GM19043 (cell line): Measurements from ENCODE around the gene LYSMD3.
A peak's percentile ranks its signal among the peaks of the same experiment; 100 is the strongest.

Source experiments
- ATAC-seq: cut with Tn5 transposase; IDR thresholded peaks from one replicate; pipeline ENCODE4 v1.9.1; 2021; ENCODE audit warnings: low read depth; ENCODE audit not compliant: unreplicated experiment

Gene LYSMD3

DNA sequence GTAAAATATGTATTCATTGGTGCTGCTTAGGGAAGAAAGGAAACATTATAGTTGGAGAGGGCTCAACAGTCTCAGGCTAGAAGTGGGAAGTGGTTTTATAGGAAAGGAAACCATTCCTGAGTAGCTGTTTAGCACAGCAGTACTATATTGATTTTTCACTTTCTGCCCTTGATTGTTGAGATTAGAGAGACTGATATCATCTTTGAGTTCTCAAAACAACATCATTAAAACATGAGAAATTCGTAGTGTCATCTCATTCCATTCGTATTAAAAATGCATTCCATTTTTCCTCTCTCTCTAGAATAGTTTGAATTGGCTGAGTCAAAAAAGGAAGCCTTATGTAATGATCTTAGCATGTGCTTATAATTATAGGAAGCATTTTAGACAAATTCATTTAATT, 40.6 kb downstream of the LYSMD3 start:
- no peak for ATAC-seq

DNA sequence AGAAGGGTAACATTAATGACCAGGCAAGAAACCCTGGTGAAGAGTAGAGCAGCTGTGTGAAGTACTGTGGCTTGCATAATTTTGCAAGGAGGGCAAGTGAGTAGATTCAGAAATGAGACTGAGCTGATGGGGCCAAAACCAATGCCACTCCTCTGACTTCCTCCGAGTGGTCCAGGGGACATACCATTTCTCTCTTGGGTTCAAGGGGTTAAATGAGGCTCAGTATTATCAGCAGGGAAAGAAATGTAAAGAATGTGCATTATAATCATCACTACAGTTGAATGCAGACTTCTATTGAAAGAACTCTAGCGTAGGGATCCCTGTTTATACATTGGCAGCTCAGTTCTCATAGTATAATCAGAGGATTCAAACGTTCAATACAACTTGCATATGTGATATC, 44.8 kb downstream of the LYSMD3 start:
- ATAC-seq, result no peak

DNA sequence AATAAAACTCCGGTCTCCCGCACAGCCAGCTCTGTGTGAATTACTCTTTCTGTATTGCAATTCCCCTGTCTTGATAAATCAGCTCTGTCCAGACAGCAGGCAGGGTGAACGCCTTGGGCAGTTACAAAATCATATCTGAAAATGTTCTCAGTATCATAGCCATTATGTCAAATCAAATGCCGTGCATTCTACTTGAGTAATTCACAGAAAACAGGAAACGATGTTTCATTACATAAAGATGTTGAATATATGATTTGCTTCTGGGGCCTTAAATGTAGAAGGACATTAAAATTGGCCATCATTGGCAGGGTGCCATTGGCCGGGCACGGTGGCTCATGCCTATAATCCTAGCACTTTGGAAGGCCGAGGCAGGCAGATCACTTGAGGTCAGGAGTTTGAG, 46.2 kb downstream of the LYSMD3 start:
- no peak for ATAC-seq

DNA sequence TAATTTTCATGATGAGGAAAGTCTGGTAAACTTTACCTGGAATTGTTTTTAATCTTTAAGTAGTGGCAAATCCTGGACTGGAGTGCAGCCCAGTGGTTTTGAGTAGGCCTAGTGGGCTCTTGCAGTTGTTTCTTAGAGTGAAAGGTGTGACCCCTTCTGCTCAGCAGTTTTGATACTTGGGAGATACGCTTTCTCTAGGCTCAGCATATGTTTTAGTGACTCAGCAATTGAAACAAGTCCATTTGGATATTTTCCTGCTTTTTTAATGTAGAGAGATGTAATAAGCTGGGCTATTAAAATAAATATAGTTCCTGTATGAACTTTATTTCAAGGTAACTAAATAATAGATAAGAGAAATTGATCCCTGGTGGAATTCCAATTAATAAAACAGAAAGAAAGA, 48.7 kb downstream of the LYSMD3 start:
- no peak for ATAC-seq

DNA sequence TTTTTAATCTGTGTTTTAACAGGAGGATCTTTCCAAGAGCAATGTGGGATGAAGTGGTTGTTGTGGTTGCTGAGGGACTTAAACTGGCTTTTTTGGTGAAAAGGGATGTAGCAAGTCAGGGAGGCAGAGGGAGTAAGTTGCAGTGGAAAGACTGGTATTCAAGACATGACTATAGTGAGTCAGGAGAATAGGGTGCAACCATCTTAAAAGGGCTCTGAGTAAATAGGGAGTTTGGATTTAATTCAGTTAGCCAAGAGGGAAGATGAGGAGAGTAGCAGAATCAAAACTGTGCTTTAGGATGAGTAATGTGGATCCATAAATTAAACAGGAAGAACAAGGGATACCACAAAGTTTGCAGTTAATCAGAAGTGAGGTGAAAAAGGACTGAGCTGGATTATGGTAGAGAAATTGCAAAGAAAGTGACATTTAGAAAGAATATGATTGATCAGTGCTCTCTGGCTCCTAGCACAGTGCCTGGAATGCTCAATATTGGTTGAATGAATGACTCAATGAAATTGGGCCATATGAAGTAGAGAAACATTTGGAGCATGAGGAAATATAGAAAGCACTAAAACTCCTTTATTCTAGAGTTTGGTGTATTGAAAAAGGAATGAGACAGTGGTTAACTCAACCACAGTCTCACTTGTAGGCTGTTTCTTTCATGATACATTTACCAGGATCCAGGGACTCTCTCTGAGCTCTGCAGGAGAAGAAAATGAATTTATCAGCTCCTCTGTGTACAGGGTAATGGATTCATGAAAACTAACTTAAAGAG, 49.6 kb downstream of the LYSMD3 start:
- ATAC-seq, result no peak

DNA sequence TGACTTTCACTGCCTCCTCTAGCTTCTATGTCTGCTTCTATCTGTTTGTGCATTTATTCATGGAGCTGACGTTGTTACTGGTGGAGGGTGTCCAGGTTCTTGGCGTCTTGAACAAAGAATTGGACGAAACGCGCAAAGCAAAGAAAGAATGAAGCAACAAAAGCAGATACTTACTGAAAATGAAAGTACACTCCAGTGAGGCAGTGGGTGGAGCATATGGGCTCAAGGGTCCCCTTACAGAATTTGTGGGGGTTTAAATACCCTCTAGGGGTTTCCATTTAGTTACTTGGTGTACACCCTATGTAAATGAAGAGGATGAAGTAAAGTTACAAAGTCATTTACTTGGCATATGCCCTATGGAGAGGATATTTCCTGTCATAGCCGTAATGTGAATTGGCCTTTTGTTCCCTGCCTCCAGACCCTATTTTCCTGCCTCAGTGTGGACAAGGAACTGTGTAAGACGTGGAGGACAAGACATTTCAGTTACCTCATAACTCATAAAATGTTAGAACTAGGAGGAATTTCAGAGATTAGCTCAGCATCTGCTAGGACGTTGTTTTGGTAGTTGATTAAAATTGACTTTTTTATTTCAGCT, 51.7 kb downstream of the LYSMD3 start:
- no peak for ATAC-seq

DNA sequence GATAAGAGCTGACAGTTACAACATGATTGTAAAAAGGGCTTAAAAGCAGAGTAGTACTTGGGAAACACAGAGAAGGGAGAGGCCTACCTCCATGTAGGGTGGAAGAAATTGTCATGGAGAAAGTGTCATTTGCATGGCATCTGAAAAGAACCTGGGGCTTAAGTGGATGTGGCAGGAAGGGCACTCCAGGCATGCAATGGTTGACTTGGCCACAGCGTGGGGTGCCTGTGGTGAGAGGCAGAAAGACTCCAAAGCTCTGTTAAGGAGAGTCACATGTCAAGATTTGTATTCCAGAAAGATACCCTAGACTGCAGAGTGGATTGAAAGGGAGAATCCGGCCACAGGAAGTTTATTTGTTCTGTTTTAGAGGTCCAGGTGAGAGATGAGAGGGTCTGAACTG, 52.3 kb downstream of the LYSMD3 start:
- ATAC-seq, result no peak

DNA sequence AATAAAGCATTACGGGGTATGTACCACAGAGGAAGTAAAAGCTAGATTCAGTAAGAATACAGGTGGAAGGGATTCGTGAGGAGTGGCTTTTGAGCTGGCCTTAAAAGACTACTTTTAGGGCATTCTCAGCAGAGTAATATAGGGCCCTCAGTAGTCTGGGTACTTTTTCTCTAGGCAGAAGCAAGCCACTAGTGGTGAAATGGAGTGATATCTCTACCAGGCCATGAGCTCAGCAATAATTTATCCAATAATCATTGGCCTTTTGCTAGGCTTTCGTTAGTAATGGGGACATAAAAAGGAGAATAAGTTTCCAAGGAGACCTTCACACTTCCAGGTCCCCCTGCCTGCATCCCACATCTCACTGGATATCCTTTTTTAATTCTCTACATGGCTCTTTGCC, 53.0 kb downstream of the LYSMD3 start:
- ATAC-seq, result no peak

DNA sequence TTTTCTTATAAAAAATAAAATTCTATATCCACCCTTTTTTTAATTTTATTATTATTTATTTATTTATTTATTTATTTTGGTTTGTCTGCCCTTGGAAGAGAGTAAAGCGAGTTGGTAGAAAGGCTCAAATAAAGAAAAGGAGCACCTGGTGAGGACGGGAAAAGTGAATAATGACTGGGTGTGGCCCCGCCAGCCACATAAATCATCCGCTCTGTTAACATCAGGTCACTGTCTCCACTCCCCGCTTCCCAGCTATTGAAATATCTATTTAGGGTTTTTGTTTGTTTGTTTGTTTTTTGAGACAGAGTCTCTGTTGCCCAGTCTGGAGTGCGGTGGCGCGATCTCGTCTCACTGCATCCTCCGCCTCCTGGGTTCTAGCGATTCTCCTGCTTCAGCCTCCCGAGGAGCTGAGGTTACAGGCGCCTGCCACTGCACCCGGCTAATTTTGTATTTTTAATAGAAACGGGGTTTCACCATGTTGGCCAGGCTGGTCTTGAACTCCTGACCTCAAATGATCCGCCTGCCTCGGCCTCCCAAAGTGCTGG, 53.9 kb downstream of the LYSMD3 start:
- no peak for ATAC-seq

DNA sequence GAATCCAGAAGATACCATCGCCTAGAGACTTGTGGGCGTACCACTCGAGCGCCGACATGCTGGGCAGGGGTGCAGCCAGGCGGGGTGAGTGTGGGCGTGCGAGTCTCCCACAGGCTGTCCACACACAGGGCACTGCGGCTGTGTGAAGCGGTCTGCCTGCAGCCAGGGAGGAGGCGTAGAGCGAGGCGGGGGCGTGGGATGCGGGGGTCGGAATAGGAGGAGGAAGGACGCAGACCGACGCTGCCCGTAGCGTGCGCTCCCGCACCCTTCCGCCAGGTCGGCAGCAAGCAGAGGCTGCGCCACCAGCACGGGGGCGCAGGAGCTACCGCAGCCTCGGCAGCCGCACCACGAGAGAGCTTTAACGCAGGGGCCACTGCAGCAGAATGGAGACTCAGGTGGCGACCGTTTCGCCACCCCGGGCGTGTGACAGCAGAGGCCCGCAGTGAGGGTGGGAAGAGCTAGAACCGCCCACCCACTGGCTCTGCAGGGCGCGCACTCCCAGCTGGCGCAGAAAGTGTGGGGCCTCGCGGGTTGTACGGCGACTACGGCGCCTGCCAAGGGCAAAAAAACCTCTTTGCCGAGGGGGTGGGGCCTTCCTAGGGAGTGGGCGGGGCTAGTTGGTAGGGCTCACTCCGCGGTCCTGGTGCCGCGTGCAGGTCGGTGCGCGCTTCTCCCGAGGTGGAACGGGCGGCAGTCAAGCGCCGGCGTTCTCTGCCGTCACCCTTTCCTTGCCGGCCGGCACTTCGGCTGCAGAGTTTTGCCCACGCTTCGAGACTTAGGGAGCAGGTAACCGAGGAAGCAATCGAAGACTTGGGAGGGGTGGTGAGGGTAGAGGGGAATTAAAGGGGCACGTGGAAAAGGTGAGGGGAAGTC, 54.9 kb downstream of the LYSMD3 start, which contains the start of the genes MBLAC2 and POLR3G:
TSS of gene MBLAC2 (minus strand) at position 537 of the 873 bp plus-strand sequence. CDS start at position 58, 479 bp downstream.
TSS of gene POLR3G (plus strand) at position 630 of the 873 bp plus-strand sequence. CDS start 10,704 bp downstream, outside the sequence.
- ATAC-seq, result peak; percentile 83

DNA sequence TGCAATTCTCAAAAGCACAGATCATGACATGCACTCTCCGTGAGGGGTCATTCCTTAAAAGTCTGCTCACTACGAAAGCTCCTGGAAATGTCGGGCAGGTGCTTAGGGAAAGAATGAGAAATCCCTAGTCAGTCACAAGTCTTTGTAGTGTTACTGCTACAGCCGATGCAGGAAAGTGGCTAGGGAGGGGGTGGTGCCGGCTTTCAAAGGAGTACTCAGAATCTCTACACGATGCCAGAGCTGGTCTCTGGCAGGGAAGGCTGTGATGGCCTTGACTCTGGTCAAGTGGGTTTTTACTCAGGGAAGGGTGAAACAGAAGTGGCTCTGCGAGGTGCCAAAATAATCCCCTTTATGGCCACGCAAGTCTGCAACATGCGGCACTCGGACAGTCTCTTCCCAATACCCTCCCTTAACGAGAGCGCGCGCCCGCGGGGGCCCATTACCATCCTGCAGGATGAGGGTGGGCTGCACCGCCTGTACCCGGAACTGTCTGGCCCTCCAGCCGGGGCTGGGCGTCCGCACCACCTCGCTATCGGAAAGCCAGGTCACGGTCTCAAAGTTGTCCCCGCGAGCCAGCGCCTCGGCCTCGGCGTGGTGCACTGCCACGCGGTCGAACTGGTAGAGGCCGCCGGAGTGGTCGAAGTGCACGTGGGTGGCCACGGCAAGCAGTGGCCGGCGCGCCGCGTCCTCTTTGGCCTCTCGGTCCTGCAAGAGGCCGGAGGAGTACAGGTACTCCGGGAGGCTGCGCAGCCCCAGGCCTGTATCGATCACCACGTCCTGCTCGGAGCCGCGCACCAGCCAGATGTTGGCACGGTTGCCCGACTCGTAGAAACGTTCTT, 55.8 kb downstream of the LYSMD3 start:
- peak; percentile 3 for ATAC-seq

DNA sequence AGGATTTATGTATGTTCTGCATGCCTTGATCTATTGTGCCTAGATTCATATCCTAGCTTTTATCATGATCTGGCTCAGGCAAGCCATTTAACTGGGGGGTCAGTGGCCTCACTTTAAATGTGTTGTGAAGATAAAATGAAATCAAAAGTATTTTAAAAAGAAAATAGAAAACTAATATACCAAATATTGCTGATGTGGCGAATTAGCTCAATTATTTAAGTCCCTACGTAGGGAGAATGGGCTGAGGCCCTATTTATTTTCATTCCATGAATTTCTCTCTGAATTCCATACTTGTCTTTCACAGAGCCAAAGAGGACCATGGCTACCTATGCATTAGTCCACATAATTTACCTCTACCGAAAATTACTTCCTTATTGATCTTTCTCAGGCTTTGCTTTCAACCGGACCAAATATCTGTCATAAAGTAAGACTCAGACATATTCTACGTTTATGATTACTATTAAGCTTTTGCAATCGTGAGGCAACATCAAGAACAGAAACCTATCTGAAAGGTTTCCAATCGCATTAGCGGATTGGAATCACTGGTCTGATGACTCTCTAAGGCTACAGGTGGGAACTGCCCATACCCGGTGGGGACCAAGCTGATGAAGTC, 56.5 kb downstream of the LYSMD3 start:
- ATAC-seq, result no peak
